Upper lobe of left lung (tissue), 4 donors: ENCODE results near the gene PHAF1.

Source experiments
- POLR2A ChIP-seq, 4 donors: fragments of 450-650 bp; IDR thresholded peaks; one replicate each; pipeline ENCODE4 v1.5.1; 2016 to 2017; ENCODE audit warnings: antibody characterized with exemption in 4 of 4, mild to moderate bottlenecking in 2 of 4
- TF ChIP-seq, protein P1 (sequence below), 6 experiments: fragments of 450-650 bp in 4 of 6; fragments of 200-600 bp in 2 of 6; sonication (generic) in 2 of 6; IDR thresholded peaks; one replicate each; pipeline ENCODE4 v1.5.1; 2016 to 2019; ENCODE audit warnings: antibody characterized with exemption in 6 of 6

DNA sequence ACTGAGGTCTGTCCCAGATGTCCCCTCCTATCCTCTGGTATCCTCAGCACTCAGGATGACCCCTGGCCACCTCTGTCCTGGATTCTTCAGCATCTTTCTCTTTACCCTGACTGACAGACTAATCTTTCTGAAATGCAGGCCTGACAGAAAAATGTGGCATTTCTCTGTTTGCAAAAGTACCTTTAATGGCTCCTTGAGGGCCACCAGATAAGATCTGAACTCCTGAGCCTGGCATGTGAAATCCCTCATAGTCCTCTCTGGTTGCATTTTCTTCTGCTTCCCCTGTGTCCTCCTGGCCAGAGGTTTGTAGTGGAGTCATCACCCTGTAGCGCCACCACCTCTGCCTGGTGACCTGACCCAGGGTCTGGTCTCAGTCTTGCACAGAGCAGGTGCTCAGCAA, 87.1 kb downstream of the PHAF1 start:
- TF ChIP-seq, protein P1, sequence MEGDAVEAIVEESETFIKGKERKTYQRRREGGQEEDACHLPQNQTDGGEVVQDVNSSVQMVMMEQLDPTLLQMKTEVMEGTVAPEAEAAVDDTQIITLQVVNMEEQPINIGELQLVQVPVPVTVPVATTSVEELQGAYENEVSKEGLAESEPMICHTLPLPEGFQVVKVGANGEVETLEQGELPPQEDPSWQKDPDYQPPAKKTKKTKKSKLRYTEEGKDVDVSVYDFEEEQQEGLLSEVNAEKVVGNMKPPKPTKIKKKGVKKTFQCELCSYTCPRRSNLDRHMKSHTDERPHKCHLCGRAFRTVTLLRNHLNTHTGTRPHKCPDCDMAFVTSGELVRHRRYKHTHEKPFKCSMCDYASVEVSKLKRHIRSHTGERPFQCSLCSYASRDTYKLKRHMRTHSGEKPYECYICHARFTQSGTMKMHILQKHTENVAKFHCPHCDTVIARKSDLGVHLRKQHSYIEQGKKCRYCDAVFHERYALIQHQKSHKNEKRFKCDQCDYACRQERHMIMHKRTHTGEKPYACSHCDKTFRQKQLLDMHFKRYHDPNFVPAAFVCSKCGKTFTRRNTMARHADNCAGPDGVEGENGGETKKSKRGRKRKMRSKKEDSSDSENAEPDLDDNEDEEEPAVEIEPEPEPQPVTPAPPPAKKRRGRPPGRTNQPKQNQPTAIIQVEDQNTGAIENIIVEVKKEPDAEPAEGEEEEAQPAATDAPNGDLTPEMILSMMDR (IDR thresholded peaks at IDR 0.05): no peak
- no peak for TF ChIP-seq POLR2A (IDR thresholded peaks at IDR 0.05)
